ENCODE data around the gene PXDC1.
"Not testable (repeated sequence)": the region's sequence is repeated elsewhere in the genome, so short reads cannot be mapped to it uniquely, and the experiment has no call there.

PXDC1 gene

GRCh38 chr6:3762359-3762758, 10.8 kb upstream of the PXDC1 start:
- DNase-seq (ENCODE audit: low read depth), result no peak

- no peak for DNase-seq (ENCODE audit: low read depth)
These were observed 10.4 kb upstream of the PXDC1 start for GRCh38 chr6:3761989-3762270.

- DNase-seq (ENCODE audit: low read depth), result no peak
These were observed 8.2 kb upstream of the PXDC1 start for GRCh38 chr6:3759646-3760232.

GRCh38 chr6:3758842-3759144, 7.3 kb upstream of the PXDC1 start:
- DNase-seq (ENCODE audit: low read depth), result no peak

GRCh38 chr6:3757998-3758841, 6.7 kb upstream of the PXDC1 start:
- not testable (repeated sequence) for DNase-seq (ENCODE audit: low read depth)

- no peak for DNase-seq (ENCODE audit: low read depth)
These were observed 5.7 kb upstream of the PXDC1 start for GRCh38 chr6:3757241-3757641.

- no peak for DNase-seq (ENCODE audit: low read depth)
These were observed 5.0 kb upstream of the PXDC1 start for GRCh38 chr6:3756546-3756945.

GRCh38 chr6:3755637-3756545, 4.4 kb upstream of the PXDC1 start:
- no peak for DNase-seq (ENCODE audit: low read depth)

- no peak for DNase-seq (ENCODE audit: low read depth)
These were observed 3.3 kb upstream of the PXDC1 start for GRCh38 chr6:3754776-3755175.

- DNase-seq (ENCODE audit: low read depth), result not testable (repeated sequence)
These were observed 2.7 kb upstream of the PXDC1 start for GRCh38 chr6:3754032-3754725.

GRCh38 chr6:3753228-3753835, 1.8 kb upstream of the PXDC1 start:
- DNase-seq (ENCODE audit: low read depth), result no peak

- DNase-seq (ENCODE audit: low read depth), result no peak
These were observed 1.2 kb upstream of the PXDC1 start for GRCh38 chr6:3752531-3753227.

GRCh38 chr6:3751730-3752530, 417 bp upstream of the PXDC1 start:
- no peak for DNase-seq (ENCODE audit: low read depth)

- no peak for DNase-seq (ENCODE audit: low read depth)
These were observed 1.0 kb downstream of the PXDC1 start for GRCh38 chr6:3750317-3751076.

- no peak for DNase-seq (ENCODE audit: low read depth)
These were observed 1.6 kb downstream of the PXDC1 start for GRCh38 chr6:3749977-3750316.

GRCh38 chr6:3749067-3749841, 2.3 kb downstream of the PXDC1 start:
- DNase-seq (ENCODE audit: low read depth), result no peak

GRCh38 chr6:3748208-3749066, 3.1 kb downstream of the PXDC1 start:
- no peak for DNase-seq (ENCODE audit: low read depth)

- no peak for DNase-seq (ENCODE audit: low read depth)
These were observed 4.3 kb downstream of the PXDC1 start for GRCh38 chr6:3747100-3747737.

Data from HS-5 (cell line).